Stimulated activated naive B cell treated with anti-CD40 and anti-IgM and Interleukin-4, amounts not matched to agents 10 μg/mL and 1 μg/mL and 100 μg/mL, for 72 hours (primary cell): ENCODE measurements around the gene PRODH2.
"Not testable (repeated sequence)": the region's sequence is repeated elsewhere in the genome, so short reads cannot be mapped to it uniquely, and the experiment has no call there.

Experiments
- ATAC-seq, 2 donors: fragments of 150-1000 bp; cut with Tn5 transposase; replicated peaks; 2 replicates each; pipeline ENCODE4 v1.10.0; 2021; ENCODE audit warnings: moderate library complexity in 1 of 2
- DNase-seq: peaks from one replicate; pipeline ENCODE4 v3.0.0; 2021
- H3K27ac Mint-ChIP-seq: one replicate; pipeline ENCODE4 v1.8.0; 2022; ENCODE audit warnings: mild to moderate bottlenecking, mixed read lengths
- H3K27me3 Mint-ChIP-seq, 2 donors: one replicate each; pipeline ENCODE4 v1.8.0; 2022; ENCODE audit warnings: mixed read lengths in 2 of 2
- H3K36me3 Mint-ChIP-seq, 2 donors: one replicate each; pipeline ENCODE4 v1.8.0; 2022; ENCODE audit warnings: mixed read lengths in 2 of 2, mild to moderate bottlenecking in 1 of 2
- H3K4me1 Mint-ChIP-seq, 2 donors: one replicate each; pipeline ENCODE4 v1.8.0; 2022; ENCODE audit warnings: mixed read lengths in 2 of 2, mild to moderate bottlenecking in 1 of 2
- H3K4me3 Mint-ChIP-seq, 2 donors: one replicate each; pipeline ENCODE4 v1.8.0; 2022; ENCODE audit warnings: mild to moderate bottlenecking in 2 of 2, mixed read lengths in 2 of 2, moderate library complexity in 1 of 2
- H3K9me3 Mint-ChIP-seq, 2 donors: one replicate each; pipeline ENCODE4 v1.8.0; 2022; ENCODE audit warnings: mixed read lengths in 2 of 2, mild to moderate bottlenecking in 1 of 2

The PRODH2 gene

GRCh38 chr19:35775298-35776101 is 37.1 kb downstream of the PRODH2 start, which contains the start of gene ARHGAP33:
ARHGAP33 (plus strand) TSS chr19:35775564; CDS start chr19:35775659, 95 bp downstream.
- Mint-ChIP-seq H3K27me3 (no peaks in the 10 kb centered on the region), H3K36me3 (no peaks in the 10 kb centered on the region), H3K4me1 (peaks cover 8 to 13% of the 10 kb centered on the region in 2 donors), H3K4me3 (peak within 1 kb of the TSS; percentile 76 to 81), H3K27ac (peak within 1 kb of the TSS; percentile 76), H3K9me3 (no peaks in the 10 kb centered on the region)
- peak; percentile 97 for DNase-seq
- peak; percentile 98 to 99 for ATAC-seq

- Mint-ChIP-seq H3K4me1 (peaks cover 8 to 13% of the 10 kb centered on the region in 2 donors), H3K4me3 (peak overlapping the region; percentile 76 to 81), H3K36me3 (no peaks in the 10 kb centered on the region), H3K27ac (peak overlapping the region; percentile 71), H3K27me3 (no peaks in the 10 kb centered on the region), H3K9me3 (no peaks in the 10 kb centered on the region)
- DNase-seq (no peak), ATAC-seq (peak in 1 of 2 donors; percentile 17)
These were observed 37.7 kb downstream of the PRODH2 start for GRCh38 chr19:35775046-35775297.

GRCh38 chr19:35774274-35775045 is 38.2 kb downstream of the PRODH2 start:
- ATAC-seq (no peak), DNase-seq (no peak)
- no peaks in the 10 kb centered on the region for H3K36me3 Mint-ChIP-seq
- no peaks in the 10 kb centered on the region for H3K27me3 Mint-ChIP-seq
- peaks cover 8 to 13% of the 10 kb centered on the region in 2 donors for H3K4me1 Mint-ChIP-seq
- H3K4me3 Mint-ChIP-seq = peak overlapping the region; percentile 76 to 81
- no peak overlapping the region for H3K27ac Mint-ChIP-seq
- H3K9me3 Mint-ChIP-seq = no peaks in the 10 kb centered on the region

GRCh38 chr19:35773020-35773806 is 39.4 kb downstream of the PRODH2 start:
- Mint-ChIP-seq H3K27ac (no peak overlapping the region), H3K27me3 (no peaks in the 10 kb centered on the region), H3K36me3 (peaks cover 5 to 9% of the 10 kb centered on the region in 2 donors), H3K9me3 (no peaks in the 10 kb centered on the region), H3K4me3 (no peak overlapping the region), H3K4me1 (peaks cover 9 to 21% of the 10 kb centered on the region in 2 donors)
- ATAC-seq (no peak), DNase-seq (no peak)

- not testable (repeated sequence) for H3K4me3 Mint-ChIP-seq, H3K9me3 Mint-ChIP-seq
These were observed 40.3 kb downstream of the PRODH2 start for GRCh38 chr19:35772362-35772761.

GRCh38 chr19:35768082-35768421 is 44.6 kb downstream of the PRODH2 start:
- H3K27me3 Mint-ChIP-seq = no peaks in the 10 kb centered on the region
- no peak for DNase-seq
- ATAC-seq = no peak
- peaks cover 16 to 32% of the 10 kb centered on the region in 2 donors for H3K36me3 Mint-ChIP-seq
- peaks cover 15 to 16% of the 10 kb centered on the region in 2 donors for H3K4me1 Mint-ChIP-seq
- no peaks in the 10 kb centered on the region for H3K9me3 Mint-ChIP-seq
- H3K4me3 Mint-ChIP-seq = peak overlapping the region in 1 of 2 donors; percentile 52
- peak overlapping the region; percentile 48 for H3K27ac Mint-ChIP-seq

More at GRCh38 chr19:35772362-35772761, 40.3 kb downstream of the PRODH2 start:
- DNase-seq, ATAC-seq, H3K27ac Mint-ChIP-seq, H3K27me3 Mint-ChIP-seq: not testable (repeated sequence)
- peaks cover 18 to 28% of the 10 kb centered on the region in 2 donors for H3K4me1 Mint-ChIP-seq
- H3K36me3 Mint-ChIP-seq = peaks cover 7 to 12% of the 10 kb centered on the region in 2 donors

GRCh38 chr19:35767288-35768081 is 45.2 kb downstream of the PRODH2 start:
- DNase-seq (no peak), ATAC-seq (peak in 1 of 2 donors; percentile 64)
- Mint-ChIP-seq H3K4me3 (no peak overlapping the region), H3K36me3 (peaks cover 16 to 32% of the 10 kb centered on the region in 2 donors), H3K9me3 (no peaks in the 10 kb centered on the region), H3K4me1 (peaks cover 15 to 16% of the 10 kb centered on the region in 2 donors), H3K27ac (peak overlapping the region; percentile 48), H3K27me3 (no peaks in the 10 kb centered on the region)

GRCh38 chr19:35766571-35767104 is 46.0 kb downstream of the PRODH2 start:
- peaks cover 19 to 38% of the 10 kb centered on the region in 2 donors for H3K36me3 Mint-ChIP-seq
- ATAC-seq (no peak), DNase-seq (no peak)
- no peak overlapping the region for H3K4me3 Mint-ChIP-seq
- no peaks in the 10 kb centered on the region for H3K27me3 Mint-ChIP-seq
- peaks cover 15 to 16% of the 10 kb centered on the region in 2 donors for H3K4me1 Mint-ChIP-seq
- H3K9me3 Mint-ChIP-seq = no peaks in the 10 kb centered on the region
- peak overlapping the region; percentile 75 for H3K27ac Mint-ChIP-seq

GRCh38 chr19:35764432-35765315 is 48.0 kb downstream of the PRODH2 start:
- H3K4me3 Mint-ChIP-seq = no peak overlapping the region
- H3K9me3 Mint-ChIP-seq = no peaks in the 10 kb centered on the region
- DNase-seq (no peak), ATAC-seq (no peak)
- peaks cover 16 to 17% of the 10 kb centered on the region in 2 donors for H3K4me1 Mint-ChIP-seq
- H3K27me3 Mint-ChIP-seq = no peaks in the 10 kb centered on the region
- H3K36me3 Mint-ChIP-seq = peaks cover 19 to 39% of the 10 kb centered on the region in 2 donors
- H3K27ac Mint-ChIP-seq = no peak overlapping the region

GRCh38 chr19:35760711-35761349 is 51.8 kb downstream of the PRODH2 start:
- Mint-ChIP-seq H3K27me3 (peaks cover 7 to 8% of the 10 kb centered on the region in 2 donors), H3K4me3 (no peak overlapping the region), H3K9me3 (no peaks in the 10 kb centered on the region), H3K27ac (no peak overlapping the region), H3K4me1 (peaks cover 17 to 29% of the 10 kb centered on the region in 2 donors), H3K36me3 (peaks cover 19 to 35% of the 10 kb centered on the region in 2 donors)
- no peak for ATAC-seq
- no peak for DNase-seq

GRCh38 chr19:35759697-35760096 is 52.9 kb downstream of the PRODH2 start:
- ATAC-seq (no peak), DNase-seq (no peak)
- no peak overlapping the region for H3K27ac Mint-ChIP-seq
- H3K27me3 Mint-ChIP-seq = peaks cover 13 to 17% of the 10 kb centered on the region in 2 donors
- no peaks in the 10 kb centered on the region for H3K9me3 Mint-ChIP-seq
- peaks cover 22 to 34% of the 10 kb centered on the region in 2 donors for H3K36me3 Mint-ChIP-seq
- H3K4me1 Mint-ChIP-seq = peaks cover 23 to 37% of the 10 kb centered on the region in 2 donors
- peak overlapping the region in 1 of 2 donors; percentile 94 for H3K4me3 Mint-ChIP-seq
